H1 (cell line): ENCODE results near the gene CSNK2A3. TPM values are rescaled to one million over a fixed set of nuclear protein-coding genes. Genes with fewer than 3 reads are reported as not detected.

ENCODE experiments used
- CTCF ChIA-PET: fragments of 300-600 bp; sonication (Branson Sonifier 250); formaldehyde crosslinking; loops from one replicate; lab custom pipeline; 2021; ENCODE audit not compliant: partially characterized antibody; lab: Charles Lee
- POLR2A ChIA-PET: fragments of 300-600 bp; sonication (Branson Sonifier 250); formaldehyde crosslinking; loops from one replicate; lab custom pipeline; 2021; ENCODE audit warnings: inconsistent platforms; ENCODE audit not compliant: partially characterized antibody; lab: Charles Lee
- DNase-seq, 2 experiments: peaks; one replicate each; pipeline versions ENCODE4 v3.0.0 to v3.0.0-alpha.2; 2010 to 2022; ENCODE audit warnings: low spot score in 2 of 2, low read depth in 1 of 2, mixed read lengths in 1 of 2
- FAIRE-seq: peaks from 2 replicates; lab custom pipeline; 2011; peaks lifted over from hg19 to GRCh38; lab: Jason Lieb, UNC
- H2AFZ ChIP-seq: 2 replicates; pipeline ENCODE4 v1.8.1; 2012; ENCODE audit warnings: low read length, inconsistent platforms
- H2AK5ac ChIP-seq: 2 replicates; pipeline ENCODE4 v1.6.1; 2013; ENCODE audit warnings: low read depth, low read length
- H2BK120ac ChIP-seq: replicated peaks from 2 replicates; pipeline ENCODE3; 2013; ENCODE audit warnings: low read depth, low read length, inconsistent platforms
- H2BK12ac ChIP-seq: 2 replicates; pipeline ENCODE4 v1.6.1; 2013; ENCODE audit warnings: low read depth, low read length
- H2BK15ac ChIP-seq: 2 replicates; pipeline ENCODE4 v1.6.1; 2013; ENCODE audit warnings: low read length
- H2BK20ac ChIP-seq: 2 replicates; pipeline ENCODE4 v1.6.1; 2013; ENCODE audit warnings: low read length
- H2BK5ac ChIP-seq: 2 replicates; pipeline ENCODE4 v1.6.1; 2013; ENCODE audit warnings: low read depth, low read length
- H3K14ac ChIP-seq: 2 replicates; pipeline ENCODE4 v1.6.1; 2013; ENCODE audit warnings: inconsistent platforms; ENCODE audit not compliant: insufficient read length
- H3K18ac ChIP-seq: 2 replicates; pipeline ENCODE4 v1.6.1; 2013; ENCODE audit warnings: low read length; ENCODE audit errors: extremely low read depth
- H3K23ac ChIP-seq: 2 replicates; pipeline ENCODE4 v1.6.1; 2013; ENCODE audit warnings: inconsistent platforms; ENCODE audit not compliant: insufficient read length
- H3K23me2 ChIP-seq: 2 replicates; pipeline ENCODE4 v1.6.1; 2013; ENCODE audit warnings: low read depth, low read length
- H3K27ac ChIP-seq: 2 replicates; pipeline ENCODE4 v1.6.1; 2011; ENCODE audit warnings: low read depth, low read length, inconsistent platforms
- H3K27me3 ChIP-seq, 4 experiments: replicated peaks in 1 of 4; 1 replicate in 1 of 4; 2 replicates in 3 of 4; pipeline versions ENCODE4 v1.6.1 to v1.8.1; 2011 to 2013; ENCODE audit warnings: low read length in 3 of 4, mild to moderate bottlenecking in 3 of 4, inconsistent platforms in 2 of 4, mixed read lengths in 2 of 4, moderate library complexity in 1 of 4; ENCODE audit not compliant: control insufficient read depth in 3 of 4, insufficient read depth in 3 of 4; ENCODE audit errors: extremely low read depth in 1 of 4
- H3K36me3 ChIP-seq, 4 experiments: 2 replicates each; pipeline versions ENCODE4 v1.6.1 to v1.8.1; 2011 to 2013; ENCODE audit warnings: mild to moderate bottlenecking in 4 of 4, low read length in 3 of 4, moderate library complexity in 2 of 4, control low read depth in 1 of 4, inconsistent platforms in 1 of 4; ENCODE audit not compliant: insufficient read depth in 4 of 4, control insufficient read depth in 2 of 4
- H3K4ac ChIP-seq: replicated peaks from 2 replicates; pipeline ENCODE3; 2013; ENCODE audit warnings: low read length, low read depth, mixed read lengths, inconsistent platforms; ENCODE audit not compliant: insufficient read length
- H3K4me1 ChIP-seq, 4 experiments: replicated peaks in 1 of 4; 1 replicate in 1 of 4; 2 replicates in 3 of 4; pipeline versions ENCODE4 v1.6.1 to v1.8.1; 2011 to 2013; ENCODE audit warnings: low read length in 3 of 4, inconsistent platforms in 2 of 4, mixed read lengths in 1 of 4; ENCODE audit not compliant: insufficient read depth in 4 of 4, control insufficient read depth in 3 of 4
- H3K4me2 ChIP-seq, 2 experiments: 2 replicates each; pipeline versions ENCODE4 v1.6.1 to v1.8.1; 2011 to 2013; ENCODE audit warnings: low read depth in 2 of 2, low read length in 2 of 2, control low read depth in 1 of 2, inconsistent platforms in 1 of 2, mild to moderate bottlenecking in 1 of 2; ENCODE audit not compliant: insufficient read depth in 1 of 2
- H3K4me3 ChIP-seq, 4 experiments: fragments of 200-600, 300-600 bp in 1 of 4; sonication (generic), shearing (Covaris generic), sonication (Bioruptor Twin) in 1 of 4; 2 replicates each; pipeline versions ENCODE4 v1.5.1 to v1.8.1; 2011 to 2016; ENCODE audit warnings: low read length in 4 of 4, low read depth in 3 of 4, control low read depth in 2 of 4, inconsistent platforms in 2 of 4, mild to moderate bottlenecking in 2 of 4, mixed read lengths in 1 of 4, moderate library complexity in 1 of 4; ENCODE audit not compliant: insufficient read depth in 2 of 4; ENCODE audit errors: extremely low read depth in 1 of 4
- H3K56ac ChIP-seq: replicated peaks from 2 replicates; pipeline ENCODE3; 2013; ENCODE audit warnings: low read depth, mild to moderate bottlenecking, mixed read lengths, low read length, inconsistent platforms; ENCODE audit not compliant: insufficient read length
- H3K79me1 ChIP-seq: 2 replicates; pipeline ENCODE4 v1.6.1; 2013; ENCODE audit warnings: low read depth, low read length, control low read depth
- H3K79me2 ChIP-seq, 2 experiments: 2 replicates each; pipeline versions ENCODE4 v1.6.1 to v1.8.1; 2012 to 2013; ENCODE audit warnings: low read length in 2 of 2, mild to moderate bottlenecking in 2 of 2, inconsistent platforms in 1 of 2; ENCODE audit not compliant: insufficient read depth in 2 of 2, control insufficient read depth in 1 of 2
- H3K9ac ChIP-seq, 4 experiments: replicated peaks in 1 of 4; 1 replicate in 1 of 4; 2 replicates in 3 of 4; pipeline versions ENCODE4 v1.6.1 to v1.8.1; 2011 to 2013; ENCODE audit warnings: low read depth in 3 of 4, low read length in 3 of 4, control low read depth in 2 of 4, mild to moderate bottlenecking in 2 of 4, moderate library complexity in 2 of 4, inconsistent platforms in 1 of 4; ENCODE audit errors: extremely low read depth in 1 of 4
- H3K9me3 ChIP-seq, 2 experiments: 2 replicates each; pipeline versions ENCODE4 v1.6.1 to v1.8.1; 2012 to 2013; ENCODE audit warnings: mild to moderate bottlenecking in 2 of 2, moderate library complexity in 2 of 2, control low read depth in 1 of 2, inconsistent platforms in 1 of 2, low read depth in 1 of 2, low read length in 1 of 2, mixed read lengths in 1 of 2; ENCODE audit not compliant: insufficient read depth in 2 of 2
- H4K20me1 ChIP-seq, 2 experiments: replicated peaks in 1 of 2; 2 replicates each; pipeline versions ENCODE3 to v1.8.1; 2011 to 2013; ENCODE audit warnings: inconsistent platforms in 2 of 2, low read length in 2 of 2, mild to moderate bottlenecking in 1 of 2; ENCODE audit not compliant: insufficient read depth in 2 of 2, control insufficient read depth in 1 of 2
- H4K5ac ChIP-seq: 2 replicates; pipeline ENCODE4 v1.6.1; 2013; ENCODE audit warnings: low read length, low read depth, mixed read lengths, inconsistent platforms; ENCODE audit not compliant: insufficient read length
- H4K8ac ChIP-seq: 2 replicates; pipeline ENCODE4 v1.8.0; 2013; ENCODE audit warnings: mild to moderate bottlenecking, moderate library complexity, low read length, inconsistent platforms; ENCODE audit not compliant: insufficient read depth; ENCODE audit errors: extremely low read depth
- H4K91ac ChIP-seq: replicated peaks from 2 replicates; pipeline ENCODE3; 2013; ENCODE audit warnings: low read length, mixed read lengths, inconsistent platforms; ENCODE audit not compliant: insufficient read length
- CHD2 ChIP-seq: IDR thresholded peaks from 2 replicates; pipeline ENCODE4 v1.6.1; 2012; ENCODE audit warnings: low read length, improper control_type of control experiment
- MAFK ChIP-seq: IDR thresholded peaks from 2 replicates; pipeline ENCODE4 v1.6.1; 2012; ENCODE audit warnings: low read depth, mild to moderate bottlenecking, improper control_type of control experiment, low read length
- TEAD4 ChIP-seq: IDR thresholded peaks from 2 replicates; pipeline ENCODE4 v1.6.1; 2012; ENCODE audit warnings: low read depth, low read length, inconsistent platforms, mixed read lengths
- WGBS, 2 experiments: shearing (Covaris generic) in 1 of 2; methylation state at CpG; one replicate each; pipeline versions ENCODE4 v1.1.6 to v1.1.7; 2013 to 2015; ENCODE audit warnings: low lambda C conversion rate in 2 of 2, mixed read lengths in 2 of 2, inconsistent platforms in 1 of 2, low coverage in 1 of 2, missing lambda C conversion rate in 1 of 2; ENCODE audit not compliant: insufficient replicate concordance in 2 of 2, insufficient coverage in 1 of 2, insufficient read length in 1 of 2; ENCODE audit errors: extremely low coverage in 1 of 2, missing lambda C conversion rate in 1 of 2; 5-methylcytosine and 5-hydroxymethylcytosine counted together
- polyA plus RNA-seq, 7 experiments: library from polyadenylated mRNA; depleted of rRNA in 3 of 7; stranded (reverse) in 5 of 7; unstranded in 2 of 7; fragments of >200 nt in 5 of 7; fragments of 200-250 nt in 2 of 7; gene quantifications; 1 replicate in 5 of 7; 2 replicates in 1 of 7; 4 replicates in 1 of 7; pipeline versions ENCODE4 v1.2.1 to v1.2.3, GENCODE V29; 2011 to 2013; ENCODE audit warnings: missing spikeins in 2 of 7, mixed read lengths in 2 of 7
- total RNA-seq: library from RNA; stranded (reverse); fragmentation: NEBNext Ultra II Directional; extraction: Animal tissue kit (Norgen Biotek cat#: 25700); gene quantifications from 2 replicates; pipeline ENCODE4 v1.2.1, GENCODE V29; 2021

Gene CSNK2A3
- total and polyA plus RNA-seq, 2 of the 8 experiments (the other 6 are each of a cell fraction or from before 2014, with no cell fraction given): 0.69 to 1.0 TPM

DNA sequence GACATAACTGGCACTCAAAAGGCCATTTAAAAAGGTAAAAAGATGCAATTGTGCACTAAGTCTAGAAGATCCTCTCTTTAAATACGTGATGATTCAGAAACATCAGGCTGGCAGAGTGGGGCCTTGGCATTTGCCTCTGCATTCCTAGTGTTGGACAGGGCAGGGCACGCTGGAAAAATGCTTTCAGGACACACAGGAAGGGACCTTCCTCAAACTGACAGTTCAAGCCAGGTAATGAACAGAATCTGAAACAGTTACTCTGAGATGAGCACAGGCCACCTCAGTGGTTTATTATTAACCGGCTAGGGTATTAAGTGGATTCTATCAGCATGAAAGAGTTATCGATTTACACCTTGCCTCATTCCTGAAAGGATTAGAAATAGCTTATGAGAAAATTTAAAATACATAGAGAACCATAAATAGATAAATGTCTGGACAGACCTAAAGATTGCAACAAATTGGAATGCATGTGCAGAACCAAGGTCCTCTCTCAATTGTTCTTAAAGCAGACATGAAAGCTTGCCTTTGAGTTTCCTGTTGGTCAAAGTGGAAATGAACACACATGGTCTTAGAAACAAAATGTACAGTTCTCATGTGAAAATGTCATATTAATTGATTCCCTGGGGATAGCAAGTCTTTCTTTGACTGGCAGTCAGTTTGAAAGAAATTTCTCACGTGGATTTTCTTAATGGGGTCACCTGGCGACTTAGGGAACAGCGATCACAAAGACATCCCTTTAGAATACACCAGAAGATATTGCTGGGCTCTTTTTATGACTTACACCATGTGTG lies 21.5 kb upstream of the CSNK2A3 start:
- Histone ChIP-seq H3K23ac (no peak overlapping the region), H4K91ac (no peak overlapping the region), H3K56ac (no peak overlapping the region)
- FAIRE-seq: no peak
- TF ChIP-seq MAFK (no peak), TEAD4 (no peak), CHD2 (no peak)
- TF ChIP-seq, all 59 proteins: peak for 0
- Histone ChIP-seq H3K4me1 (peaks cover 0 to 2% (median 0%) of the 10 kb centered on the region in 4 experiments; a peak in 2 of 7 replicates), H3K79me1 (no peaks in the 10 kb centered on the region), H3K79me2 (no peaks in the 10 kb centered on the region), H3K9me3 (no peaks in the 10 kb centered on the region), H3K4me2 (no peak overlapping the region), H3K27me3 (0 out of 7 replicates have a peak, but pooled peaks cover 0 to 5% (median 0%) of the 10 kb centered on the region in 4 experiments), H3K23me2 (no peaks in the 10 kb centered on the region), H2AK5ac (no peak overlapping the region), H2BK5ac (no peak overlapping the region), H3K9ac (no peak overlapping the region), H2BK20ac (no peak overlapping the region), H2BK12ac (no peak overlapping the region), H3K4ac (no peak overlapping the region), H3K4me3 (no peak overlapping the region), H4K8ac (no peak overlapping the region), H3K27ac (no peak overlapping the region), H3K18ac (no peak overlapping the region), H2BK15ac (no peak overlapping the region), H3K14ac (no peak overlapping the region), H2AFZ (no peak overlapping the region), H3K36me3 (no peaks in the 10 kb centered on the region), H2BK120ac (no peak overlapping the region), H4K5ac (no peak overlapping the region), H4K20me1 (peaks cover 0 to 3% of the 10 kb centered on the region in 2 experiments)
- POLR2A ChIA-PET: no interaction called here
- DNase-seq: no peak
- WGBS, 2 experiments: 84% methylated on average over 7 of the region's 7 CpGs; no CpG with 5 or more reads in 1 of the 2 experiments
- CTCF ChIA-PET: interaction anchor here (0.8 to 3.2 kb wide), 3 partner anchors 16 to 346 kb away, joined by 4 to 9 read pairs (median 4); no protein-coding TSS in a partner anchor
